Loucy (cell line): ENCODE measurements around the gene PCYT1A.

Experiments
- H2AFZ ChIP-seq: fragments of 200-600 bp; sonication (generic); 2 replicates; pipeline ENCODE4 v1.6.0; 2016; ENCODE audit warnings: antibody characterized with exemption, mild to moderate bottlenecking, low read length, moderate library complexity
- H3F3A ChIP-seq: fragments of 200-600 bp; 2 replicates; pipeline ENCODE4 v1.6.0; 2016; ENCODE audit warnings: antibody characterized with exemption, low read depth, mild to moderate bottlenecking
- H3K27me3 ChIP-seq: fragments of 200-600 bp; sonication (generic); 2 replicates; pipeline ENCODE4 v1.6.1; 2014; ENCODE audit warnings: low read length, mild to moderate bottlenecking; ENCODE audit not compliant: insufficient read depth, poor library complexity, severe bottlenecking
- H3K36me3 ChIP-seq: fragments of 200-600 bp; sonication (generic); 2 replicates; pipeline ENCODE4 v1.6.1; 2016; ENCODE audit warnings: low read length; ENCODE audit not compliant: insufficient read depth
- H3K4me1 ChIP-seq: fragments of 200-600 bp; sonication (generic); 2 replicates; pipeline ENCODE4 v1.5.1; 2014; ENCODE audit warnings: low read length, mild to moderate bottlenecking; ENCODE audit not compliant: insufficient read depth, poor library complexity, severe bottlenecking
- H3K4me2 ChIP-seq: fragments of 200-600 bp; sonication (generic); 2 replicates; pipeline ENCODE4 v1.6.0; 2014; ENCODE audit warnings: antibody characterized with exemption, low read length, low read depth, mild to moderate bottlenecking; ENCODE audit not compliant: poor library complexity, severe bottlenecking
- H3K4me3 ChIP-seq: fragments of 200-600 bp; sonication (generic); 2 replicates; pipeline ENCODE4 v1.5.1; 2014; ENCODE audit warnings: low read length, mild to moderate bottlenecking, mixed read lengths; ENCODE audit not compliant: poor library complexity, severe bottlenecking
- H3K79me2 ChIP-seq: fragments of 200-600 bp; sonication (generic); 2 replicates; pipeline ENCODE4 v1.6.1; 2014; ENCODE audit warnings: low read length; ENCODE audit not compliant: insufficient read depth
- H3K9ac ChIP-seq: fragments of 200-600 bp; sonication (generic); 2 replicates; pipeline ENCODE4 v1.6.0; 2014; ENCODE audit warnings: mild to moderate bottlenecking, low read depth, low read length, moderate library complexity; ENCODE audit not compliant: poor library complexity, severe bottlenecking
- H3K9me2 ChIP-seq: fragments of 200-600 bp; sonication (generic); replicated peaks from 2 replicates; pipeline ENCODE4 v1.6.1; 2016; ENCODE audit warnings: low read depth, low read length, mixed read lengths
- H3K9me3 ChIP-seq: fragments of 200-600 bp; sonication (generic); 2 replicates; pipeline ENCODE4 v1.6.1; 2014; ENCODE audit warnings: mild to moderate bottlenecking, antibody characterized with exemption, low read length, low read depth; ENCODE audit not compliant: insufficient read depth
- H4K20me1 ChIP-seq: fragments of 200-600 bp; sonication (generic); 2 replicates; pipeline ENCODE4 v1.6.0; 2014; ENCODE audit warnings: antibody characterized with exemption, low read length, mild to moderate bottlenecking; ENCODE audit not compliant: insufficient read depth, poor library complexity, severe bottlenecking
- EZH2phosphoT487 ChIP-seq: fragments of 200-600 bp; IDR thresholded peaks from 2 replicates; pipeline ENCODE4 v1.6.1; 2018; ENCODE audit warnings: antibody characterized with exemption, mild to moderate bottlenecking, moderate library complexity, borderline replicate concordance
- TF ChIP-seq, protein P1 (sequence below): fragments of 200-600 bp; sonication (generic); conservative IDR thresholded peaks from 2 replicates; pipeline ENCODE4 v1.5.1; 2014; ENCODE audit warnings: mild to moderate bottlenecking, antibody characterized with exemption, low read length

The PCYT1A gene

DNA sequence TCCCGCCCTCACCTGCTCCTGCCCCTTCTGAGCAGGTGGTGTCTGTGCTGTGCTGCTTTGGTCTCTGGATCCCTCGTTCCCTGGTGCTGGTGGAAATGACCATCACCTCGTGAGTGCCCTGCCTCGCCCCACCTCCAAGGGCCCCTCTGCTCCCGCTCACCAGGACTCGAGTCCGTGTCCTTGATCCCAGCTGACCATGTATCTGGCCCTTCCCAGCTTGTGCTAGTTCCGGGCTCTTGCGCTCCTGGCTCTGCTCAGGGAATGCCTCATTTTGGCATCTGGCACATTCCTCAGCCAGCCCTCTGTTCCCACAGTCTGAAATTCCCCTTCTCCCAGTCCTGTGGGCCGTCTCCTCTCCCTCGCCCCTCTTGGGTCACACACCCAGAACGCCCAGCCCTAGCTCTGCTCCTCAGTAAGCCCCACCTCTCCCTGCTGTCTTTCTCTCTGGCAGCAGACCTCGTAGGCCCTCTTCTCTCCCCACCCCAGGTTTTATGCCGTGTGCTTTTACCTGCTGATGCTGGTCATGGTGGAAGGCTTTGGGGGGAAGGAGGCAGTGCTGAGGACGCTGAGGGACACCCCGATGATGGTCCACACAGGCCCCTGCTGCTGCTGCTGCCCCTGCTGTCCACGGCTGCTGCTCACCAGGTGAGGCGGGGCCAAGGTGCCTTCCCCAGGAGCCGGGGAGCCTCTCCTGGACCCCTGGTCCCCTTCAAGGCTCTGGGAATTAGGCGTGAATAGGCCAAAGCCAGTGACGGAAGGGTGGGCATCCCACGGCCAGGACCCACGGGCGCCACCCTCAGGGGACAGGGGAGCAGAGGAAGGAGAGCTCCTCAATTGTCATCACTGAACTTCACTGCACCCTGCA, 59.7 kb downstream of the PCYT1A start:
- Histone ChIP-seq H3K4me1 (no peaks in the 10 kb centered on the region), H3K36me3 (no peaks in the 10 kb centered on the region), H3K9me2 (no peaks in the 10 kb centered on the region), H3K9me3 (no peaks in the 10 kb centered on the region), H3K9ac (no peak overlapping the region), H3K79me2 (no peaks in the 10 kb centered on the region), H3K27me3 (no peaks in the 10 kb centered on the region), H4K20me1 (no peaks in the 10 kb centered on the region), H3F3A (no peaks in the 10 kb centered on the region), H3K4me2 (no peak overlapping the region), H2AFZ (no peak overlapping the region), H3K4me3 (no peak overlapping the region)
- TF ChIP-seq, protein P1, sequence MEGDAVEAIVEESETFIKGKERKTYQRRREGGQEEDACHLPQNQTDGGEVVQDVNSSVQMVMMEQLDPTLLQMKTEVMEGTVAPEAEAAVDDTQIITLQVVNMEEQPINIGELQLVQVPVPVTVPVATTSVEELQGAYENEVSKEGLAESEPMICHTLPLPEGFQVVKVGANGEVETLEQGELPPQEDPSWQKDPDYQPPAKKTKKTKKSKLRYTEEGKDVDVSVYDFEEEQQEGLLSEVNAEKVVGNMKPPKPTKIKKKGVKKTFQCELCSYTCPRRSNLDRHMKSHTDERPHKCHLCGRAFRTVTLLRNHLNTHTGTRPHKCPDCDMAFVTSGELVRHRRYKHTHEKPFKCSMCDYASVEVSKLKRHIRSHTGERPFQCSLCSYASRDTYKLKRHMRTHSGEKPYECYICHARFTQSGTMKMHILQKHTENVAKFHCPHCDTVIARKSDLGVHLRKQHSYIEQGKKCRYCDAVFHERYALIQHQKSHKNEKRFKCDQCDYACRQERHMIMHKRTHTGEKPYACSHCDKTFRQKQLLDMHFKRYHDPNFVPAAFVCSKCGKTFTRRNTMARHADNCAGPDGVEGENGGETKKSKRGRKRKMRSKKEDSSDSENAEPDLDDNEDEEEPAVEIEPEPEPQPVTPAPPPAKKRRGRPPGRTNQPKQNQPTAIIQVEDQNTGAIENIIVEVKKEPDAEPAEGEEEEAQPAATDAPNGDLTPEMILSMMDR, result no peak
- TF ChIP-seq EZH2phosphoT487, result no peak

DNA sequence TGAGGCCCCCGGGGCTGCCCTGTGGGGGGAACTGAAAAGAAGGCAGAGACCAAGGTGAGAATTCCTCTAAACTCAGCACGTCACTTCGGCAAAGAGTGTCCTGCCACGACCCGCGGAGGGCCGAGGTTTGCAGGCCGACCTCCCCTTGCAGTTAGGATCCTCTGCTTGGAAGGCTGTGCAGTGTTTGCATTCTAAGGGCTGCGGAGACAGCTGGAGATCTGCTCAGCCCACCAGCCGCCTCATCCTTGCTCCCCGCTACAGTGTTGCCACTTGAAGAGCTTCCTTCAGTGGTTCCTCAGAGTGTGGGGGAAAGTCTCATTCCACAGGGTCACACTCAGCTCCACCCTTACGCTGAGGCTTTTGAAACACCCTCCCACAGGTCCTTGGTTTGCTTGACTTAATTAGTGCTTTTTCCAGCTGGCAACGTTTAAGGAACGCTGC, 60.4 kb downstream of the PCYT1A start:
- no peaks in the 10 kb centered on the region for H4K20me1 ChIP-seq

GRCh38 chr3:196225763-196226364, 61.7 kb downstream of the PCYT1A start:
- Histone ChIP-seq H2AFZ (no peak overlapping the region), H3K9ac (no peak overlapping the region), H3K36me3 (no peaks in the 10 kb centered on the region), H3K27me3 (no peaks in the 10 kb centered on the region), H3K9me3 (no peaks in the 10 kb centered on the region), H4K20me1 (no peaks in the 10 kb centered on the region), H3K79me2 (no peaks in the 10 kb centered on the region), H3K4me2 (no peak overlapping the region), H3K9me2 (no peaks in the 10 kb centered on the region), H3K4me1 (no peaks in the 10 kb centered on the region), H3K4me3 (no peak overlapping the region), H3F3A (no peaks in the 10 kb centered on the region)
- no peak for TF ChIP-seq EZH2phosphoT487
- TF ChIP-seq, protein P1, result no peak

More for the DNA sequence above, 60.4 kb downstream of the PCYT1A start:
- Histone ChIP-seq H3K9me3 (no peaks in the 10 kb centered on the region), H3K4me1 (no peaks in the 10 kb centered on the region), H3K9ac (no peak overlapping the region), H3K27me3 (no peaks in the 10 kb centered on the region), H3K9me2 (no peaks in the 10 kb centered on the region), H3K79me2 (no peaks in the 10 kb centered on the region), H2AFZ (no peak overlapping the region), H3F3A (no peaks in the 10 kb centered on the region), H3K36me3 (no peaks in the 10 kb centered on the region), H3K4me3 (no peak overlapping the region), H3K4me2 (no peak overlapping the region)
- TF ChIP-seq, protein P1, result no peak
- TF ChIP-seq EZH2phosphoT487, result no peak
